Activated CD8-positive, alpha-beta memory T cell treated with anti-CD3 and anti-CD28 coated beads, Interleukin-2, amount 50 U/mL, for 1 hour (primary cell): ENCODE results near the gene POU2F2.
"Not testable (repeated sequence)": the region's sequence is repeated elsewhere in the genome, so short reads cannot be mapped to it uniquely, and the experiment has no call there.

ENCODE experiments used
- DNase-seq: peaks from one replicate; pipeline ENCODE4 v3.0.0-alpha.2; 2020; ENCODE audit errors: extremely low read depth

POU2F2 gene

DNA sequence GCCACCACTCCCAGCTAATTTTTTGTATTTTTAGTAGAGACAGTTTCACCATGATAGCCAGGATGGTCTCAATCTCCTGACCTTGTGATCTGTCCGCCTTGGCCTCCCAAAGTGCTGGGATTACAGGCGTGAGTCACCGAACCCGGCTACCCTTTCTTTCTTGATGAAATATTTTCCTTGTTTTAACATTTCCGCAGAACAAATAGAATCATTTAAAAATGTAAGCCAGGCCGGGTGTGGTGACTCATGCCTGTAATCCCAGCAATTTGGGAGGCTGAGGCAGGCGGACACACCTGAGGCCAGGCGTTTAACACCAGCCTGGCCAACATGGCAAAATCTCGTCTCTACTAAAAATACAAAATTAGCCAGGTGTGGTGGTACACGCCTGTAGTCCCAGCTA, 32.0 kb downstream of the POU2F2 start:
- DNase-seq = not testable (repeated sequence)

DNA sequence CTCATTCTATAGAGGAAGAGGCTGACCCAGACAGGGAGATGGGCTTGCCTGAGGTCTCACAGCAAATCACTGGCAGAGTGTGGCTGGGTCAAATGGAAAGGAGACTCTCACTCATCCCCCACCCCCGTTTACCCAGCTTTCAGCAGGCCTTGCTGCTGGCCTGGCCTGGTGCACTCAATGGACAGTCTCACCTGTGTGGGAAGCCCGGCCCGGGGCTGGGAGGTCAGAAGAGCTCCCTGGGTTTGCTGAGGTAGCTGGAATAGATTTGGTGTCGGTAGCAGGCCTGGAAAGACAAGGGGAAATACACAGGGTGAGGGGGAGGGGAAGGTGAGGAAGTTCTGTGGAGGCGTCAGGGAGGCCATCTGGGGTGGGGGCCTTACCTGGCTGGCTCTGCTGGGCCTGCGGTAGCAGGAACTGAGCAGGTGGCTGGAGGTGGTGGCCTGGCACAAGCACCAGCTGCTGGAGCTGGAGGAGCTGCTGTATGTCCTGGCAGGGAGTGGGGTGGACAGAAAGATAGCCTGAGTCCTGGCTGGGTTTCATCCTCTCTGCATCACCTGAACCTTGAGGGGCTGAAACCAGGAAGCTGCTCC, 32.8 kb downstream of the POU2F2 start:
- DNase-seq = no peak

DNA sequence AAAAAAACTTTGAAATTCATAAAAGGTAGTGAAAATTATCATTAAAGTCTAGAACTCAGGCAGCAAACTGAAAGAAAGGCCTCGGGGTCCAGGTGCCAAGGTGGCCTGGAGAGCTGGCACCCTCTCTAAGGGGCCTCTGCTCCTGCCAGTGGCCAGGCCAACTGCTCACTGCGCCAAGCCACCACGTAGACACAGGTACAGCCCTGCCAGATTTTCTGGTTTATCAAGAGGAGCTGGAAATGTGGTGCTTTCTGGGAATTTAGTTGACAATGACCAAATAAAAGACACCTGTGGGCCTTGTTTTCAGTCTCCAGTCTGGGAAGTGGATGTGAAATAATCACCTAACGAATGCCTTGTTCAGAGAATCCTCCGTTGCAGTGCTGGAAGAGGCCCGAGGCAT, 33.5 kb downstream of the POU2F2 start:
- no peak for DNase-seq

DNA sequence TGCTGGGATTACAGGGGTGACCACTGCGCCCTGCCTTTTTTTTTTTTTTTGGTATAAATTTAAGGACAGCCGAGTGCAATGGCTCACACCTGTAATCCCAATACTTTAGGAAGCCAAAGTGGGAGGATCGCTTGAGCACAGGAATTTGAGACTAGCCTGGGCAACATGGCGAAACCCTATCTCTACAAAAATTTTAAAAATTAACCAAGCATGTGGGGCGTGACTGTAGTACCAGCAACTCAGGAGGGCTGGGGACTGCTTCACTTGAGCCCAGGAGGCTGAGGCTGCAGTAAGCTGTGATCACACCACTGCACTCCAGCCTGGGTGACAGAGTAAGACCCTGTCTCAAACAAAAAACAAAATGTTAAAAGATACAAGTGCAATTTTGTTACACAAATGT, 34.8 kb downstream of the POU2F2 start:
- no peak for DNase-seq

DNA sequence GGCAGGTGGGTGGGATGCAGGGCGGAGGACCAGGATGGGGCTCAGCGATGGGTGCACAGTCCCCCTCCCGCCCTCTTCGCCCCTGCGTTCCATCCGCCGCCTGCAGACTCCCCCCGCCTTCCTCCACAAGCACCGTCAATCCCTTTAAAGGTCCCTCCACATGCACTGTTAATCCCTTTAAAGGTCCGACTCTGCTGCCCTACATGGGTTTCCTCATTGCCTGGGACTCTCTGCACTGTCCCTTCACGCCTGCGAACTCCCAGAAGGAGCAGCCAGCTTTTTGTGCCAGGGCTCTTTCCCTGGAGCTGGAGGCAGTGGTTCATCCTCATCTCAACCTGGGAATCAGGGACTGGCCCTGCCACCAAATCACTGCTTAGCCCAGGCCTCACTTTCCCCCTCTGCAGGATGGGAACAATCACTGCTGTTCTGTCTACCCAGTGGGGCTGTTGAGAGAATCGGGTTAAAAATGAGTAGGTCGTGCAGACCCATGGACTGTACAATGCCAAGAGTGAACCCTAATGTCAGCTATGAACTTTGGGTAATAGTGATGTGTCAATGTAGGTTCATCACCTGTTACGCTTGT, 35.9 kb downstream of the POU2F2 start:
- no peak for DNase-seq

DNA sequence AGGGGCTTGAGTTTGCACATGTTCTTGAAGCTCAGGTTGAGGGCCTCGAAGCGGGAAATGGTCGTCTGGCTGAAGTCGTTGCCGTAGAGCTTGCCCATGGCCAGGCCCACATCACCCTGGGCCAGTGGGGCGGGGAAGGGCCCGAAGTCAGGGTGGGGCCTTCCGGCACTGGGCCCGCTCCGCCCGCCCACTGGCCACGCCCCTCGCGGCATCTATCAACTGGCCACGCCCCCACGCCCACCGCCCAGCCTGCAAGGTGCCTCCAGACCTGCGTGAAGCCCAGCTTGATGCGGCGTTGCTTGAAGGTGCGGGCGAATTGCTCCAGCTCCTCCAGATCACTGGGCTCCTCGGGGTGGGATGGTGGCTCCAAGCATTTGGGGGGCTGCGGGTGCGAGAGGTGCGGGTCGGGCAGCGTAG, 36.4 kb downstream of the POU2F2 start:
- DNase-seq = no peak

DNA sequence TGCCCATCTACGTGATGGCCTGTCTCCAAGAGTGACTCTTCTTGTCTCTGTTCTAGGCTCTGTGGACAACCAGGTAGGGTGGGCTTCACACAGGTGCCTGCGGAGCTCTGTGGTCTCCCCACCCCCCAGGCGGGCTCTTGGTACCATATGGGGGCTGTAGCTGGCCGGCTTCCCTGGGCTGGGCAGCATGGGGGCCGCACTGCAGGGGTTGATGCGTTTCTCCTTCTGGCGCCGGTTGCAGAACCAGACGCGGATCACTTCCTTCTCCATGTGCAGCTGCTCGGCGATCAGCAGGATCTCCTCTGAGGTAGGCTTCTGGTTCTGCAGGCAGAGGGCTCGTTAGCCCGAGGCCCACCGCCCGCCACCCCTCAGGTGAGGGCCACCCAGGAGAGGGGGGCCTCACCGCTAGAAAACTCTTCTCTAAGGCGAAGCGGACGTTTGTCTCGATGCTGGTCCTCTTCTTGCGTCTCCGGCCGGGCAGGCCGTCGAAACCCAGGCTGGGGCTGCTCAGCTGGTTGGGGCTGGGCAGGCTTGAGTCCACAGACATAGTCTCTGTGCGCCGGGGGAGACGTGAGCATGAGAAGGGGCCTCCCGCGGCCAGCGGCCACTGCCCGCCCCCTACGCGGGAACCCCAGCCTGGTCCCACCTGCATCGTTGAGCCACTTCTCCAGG, 37.0 kb downstream of the POU2F2 start:
- no peak for DNase-seq

DNA sequence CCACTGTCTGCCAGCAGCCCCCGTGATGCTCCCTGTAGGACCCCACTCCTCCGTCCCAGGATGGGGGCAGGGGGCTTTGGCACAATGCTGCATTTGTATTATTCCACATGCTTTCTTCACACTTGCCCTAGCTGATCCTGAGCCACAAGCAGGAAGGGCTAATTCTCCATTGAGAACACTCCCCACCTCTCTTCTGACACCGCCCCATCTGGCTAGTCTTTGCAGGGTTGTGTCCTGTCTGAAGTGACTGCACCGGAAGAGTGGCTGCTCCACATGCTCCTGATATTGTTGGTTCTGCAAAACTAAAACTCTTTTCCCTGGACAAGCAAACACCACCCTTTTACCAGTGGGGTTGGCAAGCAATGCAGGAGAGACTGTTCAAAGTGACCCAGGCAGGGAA, 38.3 kb downstream of the POU2F2 start:
- DNase-seq = no peak

DNA sequence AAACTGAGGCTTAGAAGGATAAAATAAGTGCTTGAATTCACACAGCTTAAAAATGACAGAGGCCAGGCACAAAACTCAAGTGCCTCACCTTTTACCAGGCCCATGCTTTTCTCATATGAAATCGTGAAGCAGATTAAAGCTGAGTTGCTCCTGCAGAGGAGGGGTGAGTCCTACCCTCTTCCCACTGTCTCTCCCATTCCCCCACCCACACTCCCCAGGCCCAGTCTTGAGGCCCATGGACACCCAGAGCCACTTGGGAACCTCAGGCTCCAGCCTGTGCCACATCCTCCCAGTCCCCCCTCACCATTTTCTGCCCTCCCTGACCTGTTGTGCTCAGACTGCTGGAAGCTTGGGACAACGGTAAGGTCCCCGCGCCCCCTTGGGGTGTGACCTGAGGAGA, 38.7 kb downstream of the POU2F2 start:
- no peak for DNase-seq

DNA sequence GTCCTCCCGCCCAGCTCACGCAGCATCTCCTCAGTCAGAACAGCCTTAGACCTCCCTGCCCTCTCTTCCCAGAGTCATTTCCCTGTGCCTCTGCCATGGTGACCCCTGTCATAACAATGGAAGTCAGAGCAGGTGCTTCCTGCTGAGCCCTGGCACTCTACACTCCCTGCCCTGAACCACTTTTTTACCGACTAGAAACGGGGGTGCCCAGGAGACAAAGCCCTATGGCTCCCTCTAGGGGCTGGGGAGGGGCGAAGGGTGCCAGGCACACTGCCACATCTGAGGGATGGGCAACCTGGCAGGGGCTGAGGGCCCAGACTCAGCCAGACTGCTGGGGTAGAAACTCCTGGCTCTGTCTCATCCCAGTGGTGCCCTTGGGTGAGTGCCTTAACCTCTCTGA, 39.9 kb downstream of the POU2F2 start:
- no peak for DNase-seq

DNA sequence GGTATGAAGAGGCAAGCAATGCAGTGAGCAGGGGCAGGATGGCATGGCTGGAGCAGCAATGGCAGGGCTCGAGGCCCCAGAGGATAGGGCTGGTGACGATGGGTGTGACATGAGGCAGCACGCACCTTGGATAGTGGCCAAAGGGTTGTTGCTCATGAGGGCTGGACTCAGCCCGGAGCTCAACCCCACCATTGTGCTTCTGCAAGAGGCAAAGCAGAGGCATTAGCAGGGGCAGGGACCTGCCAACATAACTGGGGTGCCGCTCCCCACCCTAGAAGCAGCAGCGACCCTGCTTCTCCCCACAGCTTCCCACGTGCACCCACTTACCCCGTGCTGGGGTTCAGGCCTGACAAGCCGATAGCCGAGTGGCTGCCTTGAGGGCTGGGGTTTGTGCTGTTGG, 40.5 kb downstream of the POU2F2 start:
- no peak for DNase-seq

DNA sequence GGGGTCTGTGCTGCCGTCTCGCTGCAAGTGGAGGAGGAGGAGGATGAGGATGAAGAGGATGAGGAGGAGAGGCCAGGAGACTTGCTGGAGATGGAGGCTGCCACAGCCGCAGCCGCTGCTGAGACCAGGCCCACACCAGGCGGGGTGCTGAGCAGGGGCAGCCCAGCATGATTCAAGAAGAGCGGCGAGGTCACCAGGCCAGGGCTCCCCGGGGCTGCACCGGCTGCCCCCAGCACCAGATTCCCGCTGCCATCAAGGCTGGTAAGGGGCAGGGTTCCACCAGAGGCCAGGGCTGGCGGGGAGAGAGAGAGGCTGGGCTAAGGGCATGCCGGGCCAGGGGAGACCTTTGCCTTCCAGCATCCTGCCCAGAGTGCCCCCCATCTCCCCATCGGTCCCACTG, 40.9 kb downstream of the POU2F2 start:
- DNase-seq = no peak

DNA sequence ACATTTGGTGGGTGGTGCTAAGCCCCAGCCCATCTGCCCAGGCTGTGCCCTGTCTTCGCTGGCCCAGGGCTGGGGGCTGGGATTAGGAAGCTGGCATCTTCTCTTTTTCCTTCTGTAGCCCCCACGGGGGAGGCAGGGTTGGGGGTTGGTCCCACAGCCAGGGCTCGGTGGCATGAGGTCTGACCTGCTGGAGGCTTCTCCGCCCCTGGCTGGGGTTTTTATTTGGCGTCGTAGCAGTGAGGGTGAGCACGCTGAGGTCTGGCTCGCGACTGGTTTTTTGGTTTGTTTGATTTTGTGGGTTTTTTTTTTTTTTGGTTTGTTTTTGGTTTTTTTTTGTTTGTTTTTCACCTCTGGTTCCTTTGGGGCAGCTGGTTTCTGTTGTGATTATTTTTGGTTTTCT, 41.6 kb downstream of the POU2F2 start:
- DNase-seq = no peak

DNA sequence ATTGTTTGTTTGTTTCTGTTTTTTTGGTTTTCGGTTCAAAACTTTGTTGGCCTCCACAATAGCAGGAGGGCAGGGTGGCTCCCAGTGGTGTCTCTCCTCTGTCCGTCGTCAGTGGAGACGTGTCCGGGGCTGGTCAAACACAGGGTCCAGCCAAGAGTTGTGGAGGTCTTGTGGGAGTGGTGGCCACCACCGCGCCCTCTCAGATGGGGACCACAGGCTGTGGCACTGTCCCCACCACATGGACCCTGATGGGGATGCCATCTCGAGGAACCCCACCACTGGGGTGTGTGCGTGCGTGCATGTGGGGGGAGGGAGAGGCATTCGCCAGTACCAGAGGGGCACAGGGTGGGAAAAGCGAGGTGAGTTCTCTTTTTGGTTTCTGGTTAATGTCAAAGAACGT, 42.5 kb downstream of the POU2F2 start:
- DNase-seq = no peak

DNA sequence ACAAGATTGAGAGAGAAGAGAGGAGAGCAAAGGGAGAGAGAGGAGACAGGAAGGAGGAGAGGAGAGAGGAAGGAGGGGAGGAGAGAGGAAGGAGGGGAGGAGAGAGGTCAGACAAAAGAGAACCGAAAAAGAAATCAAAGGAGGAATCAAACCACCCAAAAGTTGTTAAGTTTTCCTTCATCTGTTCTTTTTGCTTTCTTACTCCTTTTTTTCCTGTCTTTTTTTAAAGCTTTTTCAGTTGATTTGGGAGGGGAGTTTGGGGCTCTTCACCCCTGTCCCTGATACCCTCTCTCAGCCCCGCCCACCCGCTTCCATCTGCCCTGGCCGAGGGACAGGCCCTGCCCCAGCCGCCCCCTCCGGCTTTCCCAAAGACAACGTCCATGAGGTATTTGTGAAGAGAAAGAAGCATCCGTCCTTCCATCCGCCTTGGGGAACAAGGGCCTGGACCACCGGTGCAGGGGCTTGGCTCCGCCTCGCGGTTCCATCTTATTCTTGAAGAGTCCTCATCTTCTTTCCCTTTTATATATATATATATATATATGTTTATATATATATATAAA, 43.0 kb downstream of the POU2F2 start:
- no peak for DNase-seq

DNA sequence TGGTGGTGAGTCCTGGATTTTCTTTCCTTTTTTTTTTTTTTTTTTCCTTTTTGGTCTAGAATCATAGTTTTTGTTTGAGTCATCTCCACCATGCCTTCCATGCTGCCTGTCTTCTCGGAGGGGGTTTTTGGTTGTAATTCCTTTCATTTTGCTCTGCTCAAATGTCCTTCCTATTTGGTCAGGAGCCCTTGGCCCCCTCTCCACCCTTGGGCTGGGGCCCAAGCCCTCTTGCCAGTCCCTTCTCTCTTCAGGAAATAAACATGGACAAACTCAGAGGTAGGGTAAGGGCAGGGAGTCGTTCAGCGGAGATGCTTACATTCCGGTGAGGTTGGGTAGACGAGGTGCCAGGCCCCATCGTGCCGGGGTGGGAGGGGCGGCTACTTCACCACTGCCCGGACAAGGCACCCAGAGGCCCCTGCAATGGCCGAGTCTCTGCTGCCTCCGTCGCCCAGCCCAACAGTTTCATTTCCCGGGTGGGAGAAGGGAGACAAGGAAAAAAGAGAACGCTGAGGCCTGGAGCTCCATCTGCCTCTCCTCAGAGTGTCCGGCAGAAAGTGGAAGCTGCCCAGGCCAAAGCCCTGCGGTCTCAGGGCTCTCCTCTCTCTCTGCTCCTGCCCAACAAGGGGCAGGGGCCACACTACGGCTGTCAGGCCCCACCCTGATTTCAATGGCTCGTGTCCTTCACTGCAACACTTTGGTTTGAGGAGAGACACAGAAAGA, 43.6 kb downstream of the POU2F2 start:
- DNase-seq = no peak

DNA sequence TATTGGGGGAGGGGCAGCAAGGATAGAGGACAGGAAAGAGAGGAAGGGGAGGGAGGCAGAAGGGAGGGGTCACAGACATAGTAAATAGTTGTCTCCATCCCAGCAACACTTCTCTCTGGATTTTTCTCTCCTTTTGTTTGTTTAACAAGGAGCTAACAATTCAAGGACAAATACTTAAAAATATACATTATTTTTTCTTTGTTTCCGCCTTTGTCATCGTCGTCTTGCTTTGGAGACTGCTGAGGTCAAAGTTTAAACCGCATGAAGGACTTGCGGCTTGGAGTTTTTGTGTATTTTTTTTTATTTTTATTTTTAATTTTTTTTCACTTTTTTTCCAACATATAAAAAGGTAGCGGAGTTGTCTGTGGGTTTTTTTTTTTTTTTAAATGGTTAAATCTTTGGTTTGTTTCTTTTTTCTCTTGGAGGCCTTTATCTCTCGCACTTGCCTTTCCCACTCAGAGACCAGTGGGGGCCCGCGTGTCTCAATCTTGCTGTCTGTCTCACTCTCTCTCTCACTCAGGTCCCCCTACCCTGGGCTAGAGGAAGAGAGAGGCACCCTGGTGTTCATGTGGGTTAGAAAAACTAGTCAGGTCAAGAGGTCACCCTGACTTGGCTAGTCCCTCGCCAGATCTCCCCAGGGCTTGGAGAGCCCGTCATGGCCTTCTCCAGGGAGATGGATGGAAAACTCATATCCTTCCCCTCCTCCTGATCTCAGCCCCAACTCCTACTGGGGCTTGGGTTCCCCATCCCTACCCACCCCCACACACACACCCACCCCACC, 45.3 kb downstream of the POU2F2 start:
- no peak for DNase-seq

DNA sequence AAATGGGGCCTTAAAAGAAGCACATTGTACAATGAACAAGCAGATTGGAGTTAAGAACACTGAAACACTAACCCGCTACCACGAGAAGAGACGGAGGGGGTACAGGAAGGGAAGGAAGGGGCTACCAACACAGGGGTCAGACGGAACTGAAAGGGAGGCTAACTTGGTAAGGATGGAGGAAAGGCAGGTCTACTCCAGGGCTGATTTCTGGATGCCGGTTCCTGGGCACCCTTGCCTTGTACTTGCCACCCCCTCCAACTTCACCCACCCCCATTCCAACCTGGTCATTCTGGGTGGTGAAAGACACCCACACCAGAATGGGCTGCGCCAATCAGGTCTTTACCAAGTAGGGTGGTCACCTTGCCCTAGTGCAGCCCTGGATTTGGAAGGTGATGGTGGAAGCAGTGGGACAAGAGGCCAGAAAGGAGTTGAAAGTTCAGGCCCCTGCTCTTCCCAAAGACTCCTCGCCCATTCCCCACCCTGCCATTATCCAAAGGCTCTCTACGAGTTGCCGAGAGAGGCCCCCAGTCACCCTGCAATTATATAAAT, 46.0 kb downstream of the POU2F2 start:
- no peak for DNase-seq

DNA sequence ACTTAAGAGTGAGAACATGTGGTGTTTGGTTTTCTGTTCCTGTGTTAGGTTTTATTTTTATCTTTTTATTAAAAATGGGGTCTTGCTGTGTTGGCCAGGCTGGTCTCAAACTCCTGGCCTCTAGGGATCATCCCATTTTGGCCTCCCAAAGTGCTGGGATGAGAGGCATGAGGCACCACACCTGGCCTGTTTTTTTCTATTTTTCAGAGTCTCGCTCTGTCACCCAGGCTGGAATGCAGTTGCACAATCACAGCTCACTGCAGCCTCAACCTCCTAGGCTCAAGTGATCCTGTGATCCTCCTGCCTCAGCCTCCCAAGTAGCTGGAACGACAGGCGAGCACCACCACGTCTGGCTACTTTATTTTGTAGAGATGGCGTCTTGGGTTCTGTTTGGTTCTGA, 48.7 kb downstream of the POU2F2 start:
- no peak for DNase-seq

DNA sequence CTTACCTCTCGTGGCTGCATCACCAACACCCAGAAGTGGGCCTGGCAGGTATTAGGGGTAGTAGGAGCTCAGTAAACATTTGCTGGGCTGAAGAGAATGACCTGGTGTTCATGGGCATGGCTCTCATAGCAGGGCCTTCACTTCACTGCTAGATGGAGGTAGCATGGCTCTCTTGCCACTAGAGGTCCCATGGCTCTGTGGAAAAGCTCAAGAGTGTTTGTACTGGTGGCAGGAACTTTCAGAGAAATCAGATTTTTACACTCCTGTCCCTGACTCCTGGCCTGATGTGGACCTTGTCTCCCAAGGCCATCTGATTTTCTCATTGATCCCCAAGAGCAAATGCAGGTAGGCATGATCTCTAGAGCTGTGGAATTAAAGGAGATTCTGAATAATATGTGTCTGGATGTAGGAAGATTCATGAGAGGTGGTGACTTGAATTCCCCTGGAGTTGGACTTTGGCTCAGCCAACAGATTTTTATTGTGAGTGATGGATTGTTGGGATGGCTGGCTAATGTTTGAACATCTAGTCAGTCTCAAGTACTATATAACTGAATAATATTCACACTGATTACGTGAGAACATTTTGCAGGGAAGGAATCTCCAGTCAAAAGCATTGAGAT, 50.6 kb downstream of the POU2F2 start:
- DNase-seq = no peak

DNA sequence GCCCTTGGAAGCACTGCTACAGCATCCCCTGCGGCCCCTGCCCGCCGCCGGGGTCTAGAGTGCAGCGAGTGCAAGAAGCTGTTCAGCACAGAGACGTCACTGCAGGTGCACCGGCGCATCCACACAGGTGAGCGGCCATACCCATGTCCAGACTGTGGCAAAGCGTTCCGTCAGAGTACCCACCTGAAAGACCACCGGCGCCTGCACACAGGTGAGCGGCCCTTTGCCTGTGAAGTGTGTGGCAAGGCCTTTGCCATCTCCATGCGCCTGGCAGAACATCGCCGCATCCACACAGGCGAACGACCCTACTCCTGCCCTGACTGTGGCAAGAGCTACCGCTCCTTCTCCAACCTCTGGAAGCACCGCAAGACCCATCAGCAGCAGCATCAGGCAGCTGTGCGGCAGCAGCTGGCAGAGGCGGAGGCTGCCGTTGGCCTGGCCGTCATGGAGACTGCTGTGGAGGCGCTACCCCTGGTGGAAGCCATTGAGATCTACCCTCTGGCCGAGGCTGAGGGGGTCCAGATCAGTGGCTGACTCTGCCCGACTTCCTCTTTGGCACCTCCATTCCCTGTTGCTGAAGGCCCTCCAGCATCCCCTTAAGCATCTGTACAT, 51.4 kb downstream of the POU2F2 start:
- no peak for DNase-seq
